Tibial artery (tissue), 4 donors: ENCODE data around the gene SMAD7.
A peak's percentile ranks its signal among the peaks of the same experiment; 100 is the strongest.

Experiments
- DNase-seq, 2 donors: peaks; one replicate each; pipeline ENCODE4 v3.0.0-alpha.2; 2019
- H3K27ac ChIP-seq, 2 donors: fragments of 200-600 bp; sonication (generic) in 1 of 2; 1 replicate in 1 of 2; 2 replicates in 1 of 2; pipeline ENCODE4 v1.5.1; 2018 to 2019; ENCODE audit warnings: mild to moderate bottlenecking in 1 of 2
- H3K27me3 ChIP-seq, 2 donors: fragments of 200-600 bp; sonication (generic) in 1 of 2; one replicate each; pipeline versions ENCODE4 v1.5.1 to v1.6.0; 2016 to 2019
- H3K36me3 ChIP-seq, 3 donors: fragments of 200-600 bp; sonication (generic) in 2 of 3; one replicate each; pipeline ENCODE4 v1.5.1; 2016 to 2019; ENCODE audit warnings: mild to moderate bottlenecking in 2 of 3
- H3K4me1 ChIP-seq, 4 donors: fragments of 200-600 bp; sonication (generic) in 2 of 4; 1 replicate in 3 of 4; 2 replicates in 1 of 4; pipeline ENCODE4 v1.5.1; 2016 to 2019
- H3K4me3 ChIP-seq, 2 donors: fragments of 200-600 bp; sonication (generic) in 1 of 2; 1 replicate in 1 of 2; 2 replicates in 1 of 2; pipeline ENCODE4 v1.5.1; 2018 to 2019; ENCODE audit warnings: mild to moderate bottlenecking in 2 of 2
- H3K9me3 ChIP-seq, 3 donors: fragments of 200-600 bp; sonication (generic) in 1 of 3; one replicate each; pipeline ENCODE4 v1.5.1; 2016 to 2019
- intact Hi-C: fragments of 100-400 bp; cut with DNase I; formaldehyde crosslinking; loops from one replicate; pipeline ENCODE4 v1.15.0; 2023; ENCODE audit warnings: low total_unique reads
- TF ChIP-seq, protein P1 (sequence below), 2 experiments: fragments of 200-600 bp in 1 of 2; fragments of 450-650 bp in 1 of 2; IDR thresholded peaks; one replicate each; pipeline ENCODE4 v1.5.1; 2017 to 2019; ENCODE audit warnings: antibody characterized with exemption in 2 of 2, mild to moderate bottlenecking in 1 of 2, moderate library complexity in 1 of 2

SMAD7 gene

DNA sequence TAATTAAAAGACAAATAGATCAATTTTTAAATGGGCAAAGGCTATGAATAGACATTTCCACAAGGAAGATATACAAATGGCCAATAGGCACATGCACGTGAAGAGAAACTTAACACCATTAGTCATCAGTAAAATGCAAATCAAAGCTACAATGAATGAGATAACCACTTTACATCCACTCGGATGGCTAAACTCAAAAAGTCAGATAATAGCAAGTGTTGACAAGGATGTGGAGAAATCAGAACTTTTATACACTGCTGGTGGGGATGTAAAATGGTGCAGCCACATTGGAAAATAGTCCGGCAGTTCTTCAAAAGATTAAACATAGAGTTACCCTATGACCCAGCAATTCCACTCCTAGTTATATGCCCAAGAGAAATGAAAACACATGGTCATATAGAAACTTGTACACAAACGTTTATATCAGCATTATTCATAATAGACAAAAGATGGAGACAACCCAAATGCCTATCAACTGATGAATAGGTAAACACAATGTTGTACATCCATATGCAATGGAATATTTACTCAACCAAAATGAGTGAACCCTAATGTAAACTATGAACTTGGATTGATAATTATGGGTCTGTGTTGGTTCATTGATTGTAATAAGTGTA lies 51.1 kb downstream of the SMAD7 start:
- Histone ChIP-seq H3K36me3 (no peaks in the 10 kb centered on the region), H3K4me1 (peaks cover 0 to 53% (median 35%) of the 10 kb centered on the region in 4 donors), H3K27me3 (no peaks in the 10 kb centered on the region), H3K9me3 (no peaks in the 10 kb centered on the region), H3K27ac (no peak overlapping the region), H3K4me3 (no peak overlapping the region)
- TF ChIP-seq, protein P1, sequence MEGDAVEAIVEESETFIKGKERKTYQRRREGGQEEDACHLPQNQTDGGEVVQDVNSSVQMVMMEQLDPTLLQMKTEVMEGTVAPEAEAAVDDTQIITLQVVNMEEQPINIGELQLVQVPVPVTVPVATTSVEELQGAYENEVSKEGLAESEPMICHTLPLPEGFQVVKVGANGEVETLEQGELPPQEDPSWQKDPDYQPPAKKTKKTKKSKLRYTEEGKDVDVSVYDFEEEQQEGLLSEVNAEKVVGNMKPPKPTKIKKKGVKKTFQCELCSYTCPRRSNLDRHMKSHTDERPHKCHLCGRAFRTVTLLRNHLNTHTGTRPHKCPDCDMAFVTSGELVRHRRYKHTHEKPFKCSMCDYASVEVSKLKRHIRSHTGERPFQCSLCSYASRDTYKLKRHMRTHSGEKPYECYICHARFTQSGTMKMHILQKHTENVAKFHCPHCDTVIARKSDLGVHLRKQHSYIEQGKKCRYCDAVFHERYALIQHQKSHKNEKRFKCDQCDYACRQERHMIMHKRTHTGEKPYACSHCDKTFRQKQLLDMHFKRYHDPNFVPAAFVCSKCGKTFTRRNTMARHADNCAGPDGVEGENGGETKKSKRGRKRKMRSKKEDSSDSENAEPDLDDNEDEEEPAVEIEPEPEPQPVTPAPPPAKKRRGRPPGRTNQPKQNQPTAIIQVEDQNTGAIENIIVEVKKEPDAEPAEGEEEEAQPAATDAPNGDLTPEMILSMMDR (IDR thresholded peaks at IDR 0.05), result no peak
- intact Hi-C loops, result no loop called here
- no peak for DNase-seq

DNA sequence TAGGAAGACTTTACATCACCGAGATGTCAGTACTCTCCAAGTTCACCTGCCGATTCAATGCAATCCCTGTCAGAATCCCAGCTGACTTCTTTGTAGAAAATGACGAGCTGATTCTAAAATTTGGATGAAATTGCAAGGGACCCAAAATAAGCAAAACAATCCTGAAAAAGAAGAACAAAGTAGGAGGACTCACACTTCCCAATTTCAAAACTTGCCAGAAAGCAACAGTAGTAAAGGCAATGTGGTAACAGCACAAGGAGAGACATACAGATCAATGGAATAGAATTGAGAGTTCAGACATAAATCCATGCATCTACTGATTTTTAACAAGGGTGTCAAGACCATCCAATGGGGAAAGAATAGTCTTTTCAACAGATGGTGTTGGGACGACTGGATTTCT lies 52.2 kb downstream of the SMAD7 start:
- no peak for DNase-seq
- Histone ChIP-seq H3K27ac (no peak overlapping the region), H3K4me3 (no peak overlapping the region), H3K4me1 (peaks cover 0 to 54% (median 40%) of the 10 kb centered on the region in 4 donors), H3K36me3 (no peaks in the 10 kb centered on the region), H3K27me3 (no peaks in the 10 kb centered on the region), H3K9me3 (no peaks in the 10 kb centered on the region)
- intact Hi-C loops, result no loop called here
- TF ChIP-seq, protein P1 (IDR thresholded peaks at IDR 0.05), result no peak

DNA sequence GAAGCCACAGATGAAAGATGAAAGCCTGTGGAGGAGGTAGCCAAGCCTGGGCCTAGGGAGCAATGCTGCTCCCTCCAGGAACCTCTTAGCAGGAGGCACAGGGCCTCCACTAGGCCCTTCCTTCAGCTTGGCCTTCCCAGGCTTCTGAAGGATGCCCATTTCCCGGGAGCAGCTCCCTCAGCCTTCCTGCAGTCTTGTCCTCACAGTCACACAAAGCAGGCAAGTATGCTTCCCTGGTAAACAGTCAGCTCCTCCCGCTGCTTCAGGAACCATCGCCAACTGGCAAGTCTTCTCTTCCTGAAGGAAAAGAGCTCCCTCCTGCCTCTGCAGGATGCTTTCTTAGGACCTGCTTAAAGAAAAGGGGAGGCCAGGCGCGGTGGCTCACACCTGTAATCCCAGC lies 53.2 kb downstream of the SMAD7 start:
- Histone ChIP-seq H3K27ac (peak overlapping the region; percentile 64 to 65), H3K9me3 (no peaks in the 10 kb centered on the region), H3K36me3 (no peaks in the 10 kb centered on the region), H3K27me3 (no peaks in the 10 kb centered on the region), H3K4me1 (peaks cover 0 to 50% (median 35%) of the 10 kb centered on the region in 4 donors), H3K4me3 (no peak overlapping the region)
- intact Hi-C loops, result no loop called here
- peak in 1 of 2 donors; percentile 73 for DNase-seq
- TF ChIP-seq, protein P1 (IDR thresholded peaks at IDR 0.05), result no peak

DNA sequence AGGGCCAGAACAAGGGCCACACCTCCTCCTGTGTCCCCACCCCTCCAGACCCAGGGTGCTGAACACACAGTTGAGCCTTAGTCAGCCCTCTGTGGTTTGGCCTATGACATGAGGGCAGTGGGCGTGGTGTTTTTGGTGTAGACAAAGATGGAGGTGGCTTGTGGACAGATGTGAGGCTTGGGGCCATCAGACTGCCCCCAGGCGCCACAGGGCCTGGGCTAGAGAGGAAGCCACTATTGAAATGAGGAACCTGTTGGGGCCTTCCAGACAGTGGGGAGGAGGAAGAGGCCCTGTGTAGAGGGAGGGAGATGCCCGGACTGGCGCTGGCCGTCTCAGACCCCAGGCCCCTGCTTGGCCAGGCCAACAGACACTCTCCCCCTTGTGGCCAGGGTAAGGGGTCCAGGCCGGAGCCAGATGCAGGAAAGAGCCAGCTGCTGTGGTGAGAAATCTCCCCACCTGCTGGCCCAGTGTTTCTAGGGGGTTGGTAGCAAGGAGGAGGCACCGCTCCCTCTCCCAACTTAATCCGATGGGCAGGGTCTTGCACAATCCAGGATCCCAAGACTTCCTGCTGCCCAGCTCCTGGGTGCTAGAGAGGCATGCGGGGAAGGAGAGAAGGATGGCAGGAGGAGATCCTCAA lies 53.8 kb downstream of the SMAD7 start:
- Histone ChIP-seq H3K9me3 (no peaks in the 10 kb centered on the region), H3K36me3 (no peaks in the 10 kb centered on the region), H3K27me3 (no peaks in the 10 kb centered on the region), H3K4me1 (peaks cover 0 to 44% (median 30%) of the 10 kb centered on the region in 4 donors), H3K27ac (peak overlapping the region; percentile 64 to 65), H3K4me3 (no peak overlapping the region)
- intact Hi-C loops, result no loop called here
- DNase-seq, result peak; percentile 82 to 86
- TF ChIP-seq, protein P1 (IDR thresholded peaks at IDR 0.05), result no peak

DNA sequence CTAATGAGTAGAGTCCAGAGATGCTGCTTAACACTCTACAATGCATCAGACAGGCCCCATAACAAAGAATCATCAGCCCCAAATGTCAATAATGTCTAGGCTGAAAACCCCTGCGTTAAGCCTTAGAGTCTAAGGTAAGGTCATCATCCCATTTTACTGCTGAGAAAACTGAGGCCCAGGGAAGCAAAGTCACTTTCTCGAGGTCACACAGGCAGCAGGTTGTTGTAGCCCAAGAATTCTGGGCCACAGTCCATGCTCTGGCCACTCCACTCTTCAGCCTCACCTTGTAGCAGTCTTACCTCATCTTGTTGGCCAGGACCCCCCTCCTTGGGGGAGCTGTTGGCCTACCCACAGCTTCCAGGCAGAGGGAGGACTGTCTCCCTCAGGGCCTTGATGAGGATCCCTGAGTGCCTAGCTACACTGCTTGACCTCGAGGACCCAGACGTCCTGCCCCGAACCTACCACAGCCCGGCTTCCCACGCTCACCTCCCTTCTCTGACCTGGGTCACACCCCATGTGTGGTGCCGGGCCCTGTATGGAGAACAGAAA lies 54.4 kb downstream of the SMAD7 start:
- Histone ChIP-seq H3K9me3 (no peaks in the 10 kb centered on the region), H3K36me3 (no peaks in the 10 kb centered on the region), H3K27ac (peak overlapping the region; percentile 64 to 65), H3K4me3 (no peak overlapping the region), H3K27me3 (no peaks in the 10 kb centered on the region), H3K4me1 (peaks cover 0 to 38% (median 24%) of the 10 kb centered on the region in 4 donors)
- TF ChIP-seq, protein P1 (IDR thresholded peaks at IDR 0.05), result no peak
- peak in 1 of 2 donors; percentile 16 for DNase-seq
- intact Hi-C loops, result no loop called here
